ENCODE results near the gene SNAPC4. TPM values are rescaled to one million over a fixed set of nuclear protein-coding genes. Genes with fewer than 3 reads are reported as not detected.
"Not testable (repeated sequence)": the region's sequence is repeated elsewhere in the genome, so short reads cannot be mapped to it uniquely, and the experiment has no call there.

Gene SNAPC4
- total RNA-seq, 1 experiment from 2014 or later, result 4.6 TPM

GRCh38 chr9:136433849-136434579, 34.0 kb upstream of the SNAPC4 start:
- no peak for DNase-seq (ENCODE audit: low read depth)

- DNase-seq (ENCODE audit: low read depth), result no peak
Observed at GRCh38 chr9:136433043-136433715, 33.2 kb upstream of the SNAPC4 start.

GRCh38 chr9:136432591-136432990, 32.6 kb upstream of the SNAPC4 start:
- no peak for DNase-seq (ENCODE audit: low read depth)

- DNase-seq (ENCODE audit: low read depth), result no peak
Observed at GRCh38 chr9:136431782-136432350, 31.9 kb upstream of the SNAPC4 start.

GRCh38 chr9:136430588-136431234, 30.7 kb upstream of the SNAPC4 start:
- DNase-seq (ENCODE audit: low read depth), result no peak

- DNase-seq (ENCODE audit: low read depth), result no peak
Observed at GRCh38 chr9:136429683-136430491, 29.9 kb upstream of the SNAPC4 start.

- DNase-seq (ENCODE audit: low read depth), result no peak
Observed at GRCh38 chr9:136429075-136429628, 29.2 kb upstream of the SNAPC4 start.

- DNase-seq (ENCODE audit: low read depth), result no peak
Observed at GRCh38 chr9:136426787-136427186, 26.8 kb upstream of the SNAPC4 start.

- DNase-seq (ENCODE audit: low read depth), result not testable (repeated sequence)
Observed at GRCh38 chr9:136425367-136425766, 25.4 kb upstream of the SNAPC4 start.

- no peak for DNase-seq (ENCODE audit: low read depth)
Observed at GRCh38 chr9:136424750-136425362, 24.9 kb upstream of the SNAPC4 start.

- DNase-seq (ENCODE audit: low read depth), result no peak
Observed at GRCh38 chr9:136423432-136424146, 23.6 kb upstream of the SNAPC4 start.

- DNase-seq (ENCODE audit: low read depth), result no peak
Observed at GRCh38 chr9:136422876-136423275, 22.9 kb upstream of the SNAPC4 start.

GRCh38 chr9:136421791-136422190, 21.8 kb upstream of the SNAPC4 start:
- DNase-seq (ENCODE audit: low read depth), result no peak

- DNase-seq (ENCODE audit: low read depth), result no peak
Observed at GRCh38 chr9:136419092-136419420, 19.1 kb upstream of the SNAPC4 start.

- no peak for DNase-seq (ENCODE audit: low read depth)
Observed at GRCh38 chr9:136418182-136419091, 18.5 kb upstream of the SNAPC4 start.

GRCh38 chr9:136416914-136417313, 16.9 kb upstream of the SNAPC4 start:
- DNase-seq (ENCODE audit: low read depth), result no peak

GRCh38 chr9:136416427-136416826, 16.5 kb upstream of the SNAPC4 start:
- DNase-seq (ENCODE audit: low read depth), result no peak

GRCh38 chr9:136412962-136413361, 13.0 kb upstream of the SNAPC4 start:
- no peak for DNase-seq (ENCODE audit: low read depth)

- no peak for DNase-seq (ENCODE audit: low read depth)
Observed at GRCh38 chr9:136411378-136411777, 11.4 kb upstream of the SNAPC4 start.

Data from RPMI7951 (cell line).